HCT116 (cell line): Measurements from ENCODE around the gene SYNE3. TPM values are rescaled to one million over a fixed set of nuclear protein-coding genes. Genes with fewer than 3 reads are reported as not detected.

Source experiments
- ATAC-seq: fragments of 200-7000 bp; cut with Tn5 transposase; 2 replicates; pipeline ENCODE4 v1.9.1; 2020; ENCODE audit warnings: mild to moderate bottlenecking, moderate library complexity
- BruUV-seq: library from RNA; stranded (reverse); fragments of 400-500 nt; replicated peaks from 2 replicates; lab custom pipeline; 2021; lab: Mats Ljungman, UMichigan
- CTCF ChIA-PET: fragments of 300-600 bp; sonication (Branson Sonifier 250); formaldehyde crosslinking; loops from one replicate; lab custom pipeline; 2021; ENCODE audit warnings: antibody characterized with exemption; lab: Charles Lee
- POLR2A ChIA-PET: fragments of 300-600, 350-600 bp; sonication (Branson Sonifier 250); formaldehyde crosslinking; loops from one replicate; lab custom pipeline; 2021; ENCODE audit warnings: antibody characterized with exemption; lab: Charles Lee
- RAD21 ChIA-PET, 2 experiments: fragments of 300-600 bp; sonication (Branson Sonifier 250); formaldehyde crosslinking; loops; one replicate each; lab custom pipeline; 2023; ENCODE audit warnings: low total read pairs in 2 of 2; ENCODE audit not compliant: uncharacterized antibody in 2 of 2, unreplicated experiment in 2 of 2, low non-redundant PET in 1 of 2; lab: Charles Lee
- DNase-seq: peaks from one replicate; pipeline ENCODE4 v3.0.0-alpha.2; 2010; ENCODE audit warnings: low read depth, low spot score
- H2AFZ ChIP-seq: fragments of 200-600 bp; shearing (Covaris generic), sonication (generic); 2 replicates; pipeline ENCODE4 v1.6.1; 2017; ENCODE audit warnings: low read depth, mixed run types, mixed read lengths, antibody characterized with exemption, low read length; ENCODE audit not compliant: poor library complexity, severe bottlenecking
- H3K27ac ChIP-seq: 2 replicates; pipeline ENCODE4 v1.5.1; 2012; ENCODE audit warnings: low read depth, low read length
- H3K27me3 ChIP-seq: fragments of 200-600 bp; sonication (generic); 2 replicates; pipeline ENCODE4 v1.6.1; 2016; ENCODE audit warnings: mixed run types, low read length, mixed read lengths; ENCODE audit not compliant: insufficient read depth
- H3K36me3 ChIP-seq, 2 experiments: fragments of 200-500 bp in 1 of 2; fragments of 200-600 bp in 1 of 2; sonication (Bioruptor generic) in 1 of 2; sonication (generic) in 1 of 2; 2 replicates each; pipeline versions ENCODE4 v1.5.1 to v1.6.1; 2014 to 2016; ENCODE audit warnings: low read length in 2 of 2, inconsistent platforms in 1 of 2, mixed read lengths in 1 of 2, mixed run types in 1 of 2; ENCODE audit not compliant: insufficient read depth in 2 of 2, control insufficient read depth in 1 of 2
- H3K4me1 ChIP-seq, 2 experiments: fragments of 200-600 bp in 1 of 2; sonication (generic) in 1 of 2; 2 replicates each; pipeline versions ENCODE4 v1.5.1 to v1.6.1; 2012 to 2017; ENCODE audit warnings: low read length in 2 of 2, inconsistent platforms in 1 of 2, mild to moderate bottlenecking in 1 of 2, mixed read lengths in 1 of 2, mixed run types in 1 of 2, moderate library complexity in 1 of 2; ENCODE audit not compliant: insufficient read depth in 2 of 2, control insufficient read depth in 1 of 2
- H3K4me2 ChIP-seq: fragments of 200-600 bp; sonication (generic); 2 replicates; pipeline ENCODE4 v1.6.1; 2017; ENCODE audit warnings: mixed run types, low read length, mixed read lengths
- H3K4me3 ChIP-seq, 2 experiments: fragments of 200-600 bp in 1 of 2; sonication (generic) in 1 of 2; replicated peaks in 1 of 2; 2 replicates each; pipeline ENCODE4 v1.5.1; 2011 to 2016; ENCODE audit warnings: low read length in 2 of 2, control low read depth in 1 of 2, low read depth in 1 of 2, mild to moderate bottlenecking in 1 of 2, mixed read lengths in 1 of 2, mixed run types in 1 of 2
- H3K79me2 ChIP-seq: fragments of 200-600 bp; sonication (generic); 2 replicates; pipeline ENCODE4 v1.6.1; 2017; ENCODE audit warnings: mild to moderate bottlenecking, mixed run types, low read length, moderate library complexity, mixed read lengths; ENCODE audit not compliant: insufficient read depth
- H3K9ac ChIP-seq: fragments of 200-600 bp; sonication (generic); 2 replicates; pipeline ENCODE4 v1.6.1; 2016; ENCODE audit warnings: low read length, mixed read lengths
- H3K9me2 ChIP-seq: fragments of 200-600 bp; sonication (generic), shearing (Covaris generic); 2 replicates; pipeline ENCODE4 v1.6.1; 2017; ENCODE audit warnings: mixed run types, mild to moderate bottlenecking, moderate library complexity; ENCODE audit not compliant: insufficient read depth
- H3K9me3 ChIP-seq, 2 experiments: fragments of 200-500 bp in 1 of 2; fragments of 200-600 bp in 1 of 2; sonication (Bioruptor generic) in 1 of 2; sonication (generic) in 1 of 2; 2 replicates each; pipeline ENCODE4 v1.6.1; 2014 to 2017; ENCODE audit warnings: low read length in 2 of 2, mixed read lengths in 2 of 2, inconsistent platforms in 1 of 2, low read depth in 1 of 2, mild to moderate bottlenecking in 1 of 2, mixed run types in 1 of 2, moderate library complexity in 1 of 2; ENCODE audit not compliant: control insufficient read depth in 1 of 2, insufficient read depth in 1 of 2
- H4K20me1 ChIP-seq: fragments of 200-600 bp; sonication (generic), shearing (Covaris generic); 2 replicates; pipeline ENCODE4 v1.6.1; 2017; ENCODE audit warnings: mixed run types, mild to moderate bottlenecking, moderate library complexity; ENCODE audit not compliant: insufficient read depth
- CBX3 ChIP-seq: IDR thresholded peaks from 2 replicates; pipeline ENCODE4 v1.6.1; 2012; ENCODE audit warnings: low read depth
- CEBPB ChIP-seq: IDR thresholded peaks from 2 replicates; pipeline ENCODE4 v1.6.1; 2012; ENCODE audit warnings: low read depth
- CTCF ChIP-seq, 3 experiments: fragments of 200-600 bp in 1 of 3; sonication (generic) in 1 of 3; IDR thresholded peaks in 2 of 3; conservative IDR thresholded peaks in 1 of 3; 2 replicates each; pipeline ENCODE4 v1.5.1; 2012 to 2017; ENCODE audit warnings: low read depth in 2 of 3, low read length in 2 of 3, antibody characterized with exemption in 1 of 3, borderline replicate concordance in 1 of 3, control low read depth in 1 of 3, mild to moderate bottlenecking in 1 of 3, mixed read lengths in 1 of 3, mixed run types in 1 of 3, moderate library complexity in 1 of 3; ENCODE audit not compliant: insufficient read depth in 1 of 3
- EGR1 ChIP-seq: IDR thresholded peaks from 2 replicates; pipeline ENCODE4 v1.6.1; 2012; ENCODE audit warnings: low read depth
- ELF1 ChIP-seq: IDR thresholded peaks from 2 replicates; pipeline ENCODE4 v1.6.1; 2012; ENCODE audit warnings: low read depth, borderline replicate concordance
- EZH2 ChIP-seq: fragments of 200-600 bp; sonication (generic); IDR thresholded peaks from 2 replicates; pipeline ENCODE4 v1.6.1; 2017; ENCODE audit warnings: antibody characterized with exemption, mixed run types
- EZH2phosphoT487 ChIP-seq: fragments of 200-600 bp; IDR thresholded peaks from 2 replicates; pipeline ENCODE4 v1.6.1; 2018; ENCODE audit warnings: antibody characterized with exemption, borderline replicate concordance
- MAX ChIP-seq: IDR thresholded peaks from 2 replicates; pipeline ENCODE4 v1.6.1; 2012
- POLR2A ChIP-seq: IDR thresholded peaks from 2 replicates; pipeline ENCODE4 v1.7.0; 2011; ENCODE audit warnings: borderline replicate concordance; ENCODE audit not compliant: insufficient read depth, insufficient read length; ENCODE audit errors: extremely low read depth
- POLR2AphosphoS5 ChIP-seq: IDR thresholded peaks from 2 replicates; pipeline ENCODE4 v1.6.1; 2011; ENCODE audit warnings: mild to moderate bottlenecking, low read depth, low read length, moderate library complexity
- REST ChIP-seq: IDR thresholded peaks from 2 replicates; pipeline ENCODE4 v1.6.1; 2012; ENCODE audit warnings: low read depth
- SP1 ChIP-seq: IDR thresholded peaks from 2 replicates; pipeline ENCODE4 v1.6.1; 2012; ENCODE audit warnings: low read depth
- SRF ChIP-seq: IDR thresholded peaks from 2 replicates; pipeline ENCODE4 v1.6.1; 2012; ENCODE audit warnings: low read depth
- ZBTB33 ChIP-seq: IDR thresholded peaks from 2 replicates; pipeline ENCODE4 v1.6.1; 2011; ENCODE audit warnings: mild to moderate bottlenecking, low read length, moderate library complexity; ENCODE audit not compliant: insufficient replicate concordance; ENCODE audit errors: extremely low read depth
- ZFX ChIP-seq: fragments of 450-650 bp; IDR thresholded peaks from 2 replicates; pipeline ENCODE4 v1.6.1; 2017
- intact Hi-C: fragments of 100-400 bp; cut with micrococcal nuclease; formaldehyde crosslinking; loops from 2 replicates; pipeline ENCODE4 v1.10.0; 2022
- total RNA-seq: library from RNA; stranded (reverse); gene quantifications from one replicate; pipeline ENCODE4 v1.2.1, GENCODE V29; 2021; ENCODE audit not compliant: unreplicated experiment
- TF ChIP-seq, protein P1 (sequence below): IDR thresholded peaks from 2 replicates; pipeline ENCODE4 v1.6.1; 2012

SYNE3 gene
- total RNA-seq, 1 experiment from 2014 or later: 3.6 TPM

- no peak for TF ChIP-seq POLR2A
- TF ChIP-seq, all 23 proteins: peak for 0
Observed at GRCh38 chr14:95531473-95531872, 15.0 kb upstream of the SYNE3 start (continued).

GRCh38 chr14:95530473-95531276 is 14.2 kb upstream of the SYNE3 start:
- H3K4me2 ChIP-seq: peak overlapping the region; percentile 76
- ChIA-PET RAD21 (no interaction called here), POLR2A (interaction anchor here (0.6 kb wide), 1 partner anchor 560 kb away, joined by 3 read pairs; no protein-coding TSS in a partner anchor), CTCF (interaction anchor here (1.0 kb wide), 1 partner anchor 88 kb away, joined by 6 read pairs; no protein-coding TSS in a partner anchor)
- DNase-seq: no peak
- H3K27ac ChIP-seq: no peak overlapping the region
- H3K4me3 ChIP-seq: no peak overlapping the region
- H3K79me2 ChIP-seq: peaks cover 61% of the 10 kb centered on the region
- intact Hi-C loops: loop anchor here (10.0 kb wide), 1 partner anchor 376 kb away; the partner anchor contains the start of gene DICER1
- peaks cover 27 to 59% of the 10 kb centered on the region in 2 experiments for H3K4me1 ChIP-seq
- no peak for ATAC-seq
- H3K9me2 ChIP-seq: no peaks in the 10 kb centered on the region
- no peak overlapping the region for H3K9ac ChIP-seq
- H2AFZ ChIP-seq: no peak overlapping the region
- no peaks in the 10 kb centered on the region for H3K27me3 ChIP-seq
- H3K36me3 ChIP-seq: peaks cover 0 to 3% of the 10 kb centered on the region in 2 experiments; a peak in 2 of 4 replicates
- no peaks in the 10 kb centered on the region for H3K9me3 ChIP-seq
- H4K20me1 ChIP-seq: peaks cover 6% of the 10 kb centered on the region; the same call in 1 of the 2 replicates
- BruUV-seq: no TSS peak
- TF ChIP-seq EGR1: peak; percentile 56; the same call in 1 of the 2 replicates
- TF ChIP-seq, protein P1, sequence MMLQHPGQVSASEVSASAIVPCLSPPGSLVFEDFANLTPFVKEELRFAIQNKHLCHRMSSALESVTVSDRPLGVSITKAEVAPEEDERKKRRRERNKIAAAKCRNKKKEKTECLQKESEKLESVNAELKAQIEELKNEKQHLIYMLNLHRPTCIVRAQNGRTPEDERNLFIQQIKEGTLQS: no peak
- no peak for TF ChIP-seq MAX
- no peak for TF ChIP-seq EZH2phosphoT487
- no peak for TF ChIP-seq ZBTB33
- no peak for TF ChIP-seq SRF
- TF ChIP-seq CBX3: no peak
- peak; percentile 12; the same call in 1 of the 2 replicates for TF ChIP-seq POLR2AphosphoS5
- TF ChIP-seq ZFX: no peak
- no peak for TF ChIP-seq CTCF (IDR thresholded peaks at IDR 0.05 in 2 of 3, conservative IDR thresholded peaks at IDR 0.05 in 1 of 3; ENCODE audit: borderline replicate concordance in 1 of 3, insufficient read depth in 1 of 3, low read depth in 2 of 3, low read length in 2 of 3)
- TF ChIP-seq SP1: peak; percentile 37; the same call in 1 of the 2 replicates
- no peak for TF ChIP-seq CEBPB
- no peak for TF ChIP-seq ELF1
- TF ChIP-seq REST: no peak
- no peak for TF ChIP-seq EZH2
